GM19351 (cell line): ENCODE measurements around the gene MYRIP.
"Not testable (repeated sequence)": the region's sequence is repeated elsewhere in the genome, so short reads cannot be mapped to it uniquely, and the experiment has no call there.

Source experiments
- ATAC-seq: cut with Tn5 transposase; IDR thresholded peaks from one replicate; pipeline ENCODE4 v1.9.1; 2021; ENCODE audit warnings: mild to moderate bottlenecking, moderate library complexity; ENCODE audit not compliant: unreplicated experiment

MYRIP gene

DNA sequence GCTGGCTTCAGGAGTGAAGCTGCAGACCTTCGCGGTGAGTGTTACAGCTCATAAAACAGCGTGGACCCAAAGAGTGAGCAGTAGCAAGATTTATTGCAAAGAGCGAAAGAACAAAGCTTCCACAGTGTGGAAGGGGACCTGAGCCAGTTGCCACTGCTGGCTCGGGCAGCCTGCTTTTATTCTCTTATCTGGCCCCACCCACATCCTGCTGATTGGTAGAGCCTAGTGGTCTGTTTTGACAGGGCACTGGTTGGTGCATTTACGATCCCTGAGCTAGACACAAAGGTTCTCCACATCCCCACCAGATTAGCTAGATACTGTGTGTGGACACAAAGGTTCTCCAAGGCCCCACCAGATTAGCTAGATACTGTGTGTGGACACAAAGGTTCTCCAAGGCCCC, 267.7 kb downstream of the MYRIP start:
- not testable (repeated sequence) for ATAC-seq

DNA sequence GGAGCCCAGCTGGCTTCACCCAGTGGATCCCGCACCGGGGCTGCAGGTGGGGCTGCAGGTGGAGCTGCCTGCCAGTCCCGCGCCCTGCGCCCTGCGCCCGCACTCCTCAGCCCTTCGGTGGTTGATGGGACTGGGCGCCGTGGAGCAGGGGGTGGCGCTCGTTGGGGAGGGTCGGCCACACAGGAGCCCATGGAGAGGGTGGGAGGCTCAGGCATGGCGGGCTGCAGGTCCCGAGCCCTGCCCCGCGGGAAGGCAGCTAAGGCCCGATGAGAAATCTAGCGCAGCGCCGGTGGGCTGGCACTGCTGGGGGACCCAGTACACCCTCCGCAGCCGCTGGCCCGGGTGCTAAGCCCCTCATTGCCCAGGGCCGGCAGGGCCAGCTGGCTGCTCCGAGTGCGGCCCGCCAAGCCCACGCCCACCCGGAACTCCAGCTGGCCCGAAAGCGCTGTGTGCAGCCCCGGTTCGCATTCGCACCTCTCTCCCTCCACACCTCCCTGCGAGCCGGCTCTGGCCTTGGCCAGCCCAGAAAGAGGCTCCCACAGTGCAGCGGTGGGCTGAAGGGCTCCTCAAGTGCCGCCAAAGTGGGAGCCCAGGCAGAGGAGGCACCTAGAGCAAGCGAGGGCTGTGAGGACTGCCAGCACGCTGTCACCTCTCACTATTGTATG, 268.6 kb downstream of the MYRIP start:
- ATAC-seq = not testable (repeated sequence)

DNA sequence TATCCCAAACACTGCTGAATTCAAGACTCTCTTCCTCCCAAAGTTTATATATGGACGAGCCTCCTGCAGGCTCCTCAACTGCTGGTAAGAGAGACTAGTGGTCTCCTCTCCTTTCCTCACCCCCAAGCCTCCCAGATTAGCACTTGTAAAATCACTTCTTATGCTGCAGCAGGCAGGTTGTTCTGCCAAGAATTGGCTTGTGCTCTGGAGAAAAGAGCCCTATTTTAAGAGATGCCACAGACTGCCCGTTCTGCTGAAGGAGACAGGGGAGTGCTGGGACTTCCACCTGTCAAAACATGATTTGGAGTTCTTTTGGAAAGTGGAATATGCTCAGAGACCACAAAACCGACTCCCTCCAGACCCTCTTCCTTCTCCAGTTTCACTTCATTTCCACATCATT, 269.2 kb downstream of the MYRIP start:
- no peak for ATAC-seq

DNA sequence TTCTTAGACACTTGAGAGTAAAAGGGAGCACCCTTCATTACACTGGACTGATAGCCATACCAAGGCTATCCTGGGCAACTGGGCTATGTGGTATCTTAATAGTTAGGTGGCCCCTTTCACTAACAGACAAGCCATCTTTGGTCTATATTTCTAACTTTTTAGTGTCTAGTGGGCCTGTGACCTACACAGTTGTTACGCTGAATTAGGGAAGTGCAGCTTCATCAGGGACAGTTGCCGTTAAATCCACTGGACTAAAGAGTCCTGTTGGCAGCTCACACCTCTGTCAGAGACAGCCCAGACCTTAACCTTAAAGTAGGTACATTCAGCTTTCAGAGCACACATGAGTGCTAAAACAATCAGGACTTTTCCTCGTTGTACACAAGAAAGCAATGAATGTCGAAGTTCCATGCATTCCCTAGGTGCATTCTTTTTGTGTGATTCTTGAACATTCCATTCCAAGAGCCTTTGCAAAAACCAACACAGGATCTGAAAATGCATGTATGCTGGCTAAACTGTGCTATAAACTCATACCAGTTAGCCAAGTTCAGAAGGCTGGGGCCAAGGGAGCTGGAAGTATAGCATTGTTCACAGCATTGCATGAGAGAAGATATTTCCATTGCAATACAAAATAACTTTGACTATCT, 269.9 kb downstream of the MYRIP start:
- ATAC-seq = no peak

DNA sequence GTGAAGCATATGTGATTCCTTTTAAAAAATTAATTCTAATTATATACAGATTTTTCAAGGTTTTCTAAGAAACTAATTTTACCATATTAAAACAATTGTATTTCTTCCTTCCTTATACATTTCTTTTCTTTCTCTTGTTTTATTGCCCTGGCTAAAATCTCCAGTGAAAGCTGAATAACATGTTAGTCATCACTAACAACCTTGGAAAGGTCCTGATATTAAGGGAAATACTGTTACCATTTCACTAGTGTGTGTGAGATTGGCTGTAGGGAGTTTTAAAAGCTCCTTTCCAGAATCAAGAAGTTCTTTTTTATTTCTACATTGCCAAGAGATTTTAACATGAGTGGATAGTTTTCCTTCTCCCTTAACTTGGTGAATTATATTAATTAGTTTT, 270.4 kb downstream of the MYRIP start:
- ATAC-seq = no peak

DNA sequence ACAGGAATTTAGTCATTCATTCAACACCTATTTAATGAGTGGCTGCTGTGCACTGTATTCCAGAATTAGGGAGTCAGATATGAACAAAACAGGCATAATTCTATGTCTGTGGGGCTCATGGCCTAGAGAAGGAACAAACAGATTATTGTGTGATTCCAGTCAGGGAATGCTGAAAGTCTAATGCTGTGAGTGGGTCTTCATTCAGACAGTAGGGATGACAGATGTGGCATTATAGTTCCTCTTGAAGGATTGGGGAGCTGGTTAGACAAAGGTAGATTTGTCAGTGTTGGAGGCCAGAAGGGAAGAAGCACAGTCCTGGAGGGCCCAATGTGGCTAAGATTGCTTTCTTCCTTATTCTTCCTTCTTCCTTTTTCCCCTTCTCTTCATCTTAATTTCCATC, 273.7 kb downstream of the MYRIP start:
- no peak for ATAC-seq

DNA sequence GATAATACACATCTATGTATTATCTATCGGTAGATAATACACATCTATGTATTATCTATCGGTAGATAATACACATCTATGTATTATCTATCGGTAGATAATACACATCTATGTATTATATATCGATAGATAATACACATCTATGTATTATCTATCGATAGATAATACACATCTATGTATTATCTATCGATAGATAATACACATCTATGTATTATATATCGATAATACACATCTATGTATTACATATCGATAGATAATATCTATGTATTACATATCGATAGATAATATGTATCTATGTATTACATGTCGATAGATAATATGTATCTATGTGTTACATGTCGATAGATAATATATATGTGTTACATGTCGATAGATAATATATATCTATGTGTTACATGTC, 275.0 kb downstream of the MYRIP start:
- not testable (repeated sequence) for ATAC-seq

DNA sequence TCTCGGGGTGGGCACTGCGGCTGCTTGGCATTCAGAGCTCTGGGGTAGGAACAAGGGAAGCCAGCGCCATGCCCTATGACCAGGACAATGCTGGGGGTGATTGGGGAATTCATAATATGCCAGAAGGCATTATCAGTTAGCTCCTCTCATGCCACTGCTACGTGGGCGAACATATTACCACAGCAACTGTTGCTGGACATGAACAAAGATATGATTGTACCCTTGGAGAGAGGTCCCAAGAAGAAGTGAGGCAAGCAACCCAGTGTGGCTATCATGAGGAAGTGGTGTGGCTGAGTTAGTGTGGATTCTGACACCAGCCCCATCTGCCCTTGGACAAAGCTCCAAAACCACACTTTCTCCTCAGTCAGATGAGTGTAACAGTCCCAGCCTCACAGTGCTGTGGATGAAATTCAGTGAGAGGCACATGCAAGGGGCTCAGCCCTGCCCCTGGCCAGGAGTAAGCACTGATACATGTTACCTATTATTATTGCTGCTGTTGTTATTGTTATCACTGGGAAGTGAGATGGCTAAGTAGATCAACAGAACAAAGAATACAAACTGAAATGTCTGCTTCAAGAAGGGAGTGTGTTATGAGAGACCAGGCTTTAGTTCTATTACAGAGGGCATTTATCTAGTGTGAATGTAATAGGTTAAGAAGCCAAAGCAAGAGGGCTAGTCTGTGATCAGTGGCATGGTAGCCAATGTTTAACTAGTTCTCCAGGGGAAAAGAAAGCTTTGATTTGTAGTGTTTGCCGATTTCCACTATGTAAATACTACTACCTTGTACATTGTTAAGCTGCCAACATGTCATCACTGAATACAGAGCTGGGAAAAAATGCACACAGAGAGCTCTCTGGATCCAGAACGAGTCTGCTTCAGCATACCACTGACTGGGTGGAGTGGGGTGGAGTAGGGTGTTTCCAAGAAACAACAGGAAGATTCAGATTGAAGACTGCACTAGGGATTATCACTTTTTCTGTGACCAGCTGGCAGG, 277.8 kb downstream of the MYRIP start:
- no peak for ATAC-seq

DNA sequence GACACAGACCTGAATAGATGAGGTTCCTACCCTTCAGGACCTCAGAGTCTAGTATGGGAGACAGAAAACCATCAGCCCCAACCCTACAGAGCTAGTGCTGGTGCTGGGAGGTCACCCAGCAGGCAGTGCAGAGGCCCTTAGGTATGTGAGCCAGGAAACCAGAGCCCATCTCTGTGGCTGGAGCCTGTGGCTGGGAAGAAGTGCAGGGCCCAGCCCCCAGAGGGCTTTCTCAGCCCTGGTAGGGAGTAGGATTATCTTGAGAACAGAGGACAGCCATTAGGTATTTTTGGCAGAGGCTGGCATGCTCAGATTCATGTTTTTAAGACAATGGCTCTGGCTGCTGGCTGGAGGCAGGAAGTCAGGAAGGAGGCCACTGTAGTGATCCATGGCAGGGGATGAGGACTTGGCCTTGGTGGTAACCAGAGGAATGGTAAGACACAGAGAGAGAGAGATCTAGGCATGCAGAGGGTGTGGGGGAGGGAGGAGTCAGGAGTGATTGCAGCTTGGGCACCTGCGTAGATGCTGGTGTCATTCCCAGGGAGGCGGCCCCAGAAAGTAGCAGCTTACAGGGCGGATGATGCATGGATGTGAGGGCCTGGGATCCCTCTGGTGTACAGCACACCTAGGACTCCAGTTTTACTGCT, 279.2 kb downstream of the MYRIP start:
- no peak for ATAC-seq

DNA sequence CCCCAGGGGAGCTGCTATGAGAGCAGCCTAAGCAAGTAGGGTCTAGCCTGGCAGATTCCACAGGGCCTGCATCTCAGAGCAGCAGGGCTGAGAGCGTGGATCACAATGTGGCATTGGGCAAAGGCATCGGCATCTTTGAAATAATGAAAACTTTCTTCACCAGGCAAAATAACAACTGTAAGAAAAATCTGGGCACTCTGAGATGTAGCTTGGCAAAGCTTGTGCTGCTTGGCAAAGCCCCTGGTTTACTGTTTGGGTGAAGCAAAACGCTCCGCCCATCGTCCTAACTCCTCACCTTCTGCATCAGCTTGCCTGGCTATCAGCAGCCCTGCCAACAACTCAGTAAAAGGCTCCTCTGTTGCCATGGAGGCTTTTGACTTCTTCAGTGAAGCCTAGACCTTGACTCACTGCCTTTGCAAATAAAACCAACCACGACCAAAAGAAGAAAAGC, 287.3 kb downstream of the MYRIP start:
- ATAC-seq = no peak

DNA sequence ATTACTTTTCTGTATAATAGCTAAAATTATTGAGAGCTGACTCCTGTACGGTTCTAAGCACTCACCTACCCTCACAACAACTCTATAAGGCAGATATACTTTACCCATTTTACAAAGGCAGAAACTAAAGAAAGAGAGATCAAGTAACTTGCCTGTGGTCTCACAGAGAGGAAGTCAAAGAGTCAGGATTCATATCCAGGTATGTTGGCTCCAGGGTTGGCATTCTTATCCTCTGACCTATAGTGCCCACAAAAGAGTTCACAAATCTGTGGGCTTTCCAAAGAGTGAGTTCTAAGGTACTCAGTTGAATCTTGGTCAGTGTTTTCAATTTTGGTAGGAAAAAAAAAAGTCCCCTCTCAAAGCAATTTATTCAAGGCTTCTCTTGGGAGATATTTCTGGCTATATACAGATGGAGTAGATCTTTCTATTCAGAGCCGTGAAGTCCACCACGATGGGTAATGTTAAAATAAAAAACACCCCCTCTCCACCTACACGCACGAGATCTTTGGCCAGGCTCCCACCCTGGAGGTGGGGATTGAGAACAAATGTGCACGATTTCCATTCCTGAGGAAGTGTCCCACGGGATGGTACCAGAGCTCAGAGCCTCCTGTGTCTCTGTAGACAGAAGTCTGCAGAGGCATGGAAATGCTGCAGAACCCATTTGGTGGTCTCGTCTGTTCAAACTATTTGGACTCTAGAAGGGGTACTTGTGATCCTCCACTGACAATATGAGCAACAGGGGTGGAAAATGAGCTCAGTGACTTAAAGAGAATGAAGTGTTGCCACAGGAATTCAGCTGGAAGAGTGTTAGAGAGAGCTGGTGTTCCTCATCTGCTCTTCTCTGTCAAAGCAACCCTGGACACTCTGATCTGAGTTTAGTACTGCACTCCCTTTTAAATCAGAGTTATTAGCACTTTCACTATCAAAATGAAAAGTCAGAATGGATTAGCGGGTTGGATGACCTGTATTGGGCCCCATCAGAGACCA, 288.0 kb downstream of the MYRIP start:
- ATAC-seq = no peak

DNA sequence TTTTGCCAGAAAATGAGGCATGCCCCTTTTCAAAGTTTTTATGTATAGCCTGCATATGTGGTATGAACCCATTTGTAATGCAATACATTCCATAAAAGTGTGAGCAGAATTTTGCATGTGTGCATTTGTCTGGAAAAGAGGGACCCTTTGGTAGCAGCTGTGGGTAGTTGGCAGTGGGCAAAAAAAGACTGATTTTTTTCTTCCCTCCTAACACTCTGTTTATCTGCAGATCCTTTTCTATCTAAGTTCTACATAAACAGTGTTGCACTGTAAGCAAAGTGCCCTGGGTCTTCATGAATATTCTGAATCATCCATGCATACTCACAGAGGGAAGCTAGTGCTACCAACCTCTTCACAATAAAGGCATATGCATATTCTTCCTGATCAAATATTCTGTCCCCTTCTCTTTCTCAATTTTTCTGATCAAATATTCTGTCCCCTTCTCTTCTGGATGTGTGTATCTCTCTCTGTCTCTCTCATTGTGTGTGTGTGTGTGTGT, 288.9 kb downstream of the MYRIP start:
- ATAC-seq = no peak

DNA sequence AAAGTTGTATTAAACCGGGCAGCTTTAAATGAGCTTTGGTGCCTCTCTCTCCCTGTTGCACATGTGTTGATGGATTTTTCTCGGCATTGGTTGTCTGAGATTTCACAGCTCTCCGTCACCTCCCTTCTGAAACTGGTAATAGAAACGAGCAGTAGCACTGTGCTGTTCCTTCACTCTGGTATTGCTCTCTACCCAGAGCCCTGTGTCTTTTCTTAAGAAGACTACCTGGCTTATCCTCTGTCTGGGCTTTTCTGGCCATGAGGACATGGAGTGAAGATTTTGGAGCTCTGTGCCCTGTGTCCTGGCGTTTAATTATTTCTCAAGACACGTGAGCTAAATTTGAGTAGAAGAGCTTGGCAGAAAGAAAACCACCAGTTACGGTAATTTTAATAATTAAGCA, 290.5 kb downstream of the MYRIP start:
- no peak for ATAC-seq

DNA sequence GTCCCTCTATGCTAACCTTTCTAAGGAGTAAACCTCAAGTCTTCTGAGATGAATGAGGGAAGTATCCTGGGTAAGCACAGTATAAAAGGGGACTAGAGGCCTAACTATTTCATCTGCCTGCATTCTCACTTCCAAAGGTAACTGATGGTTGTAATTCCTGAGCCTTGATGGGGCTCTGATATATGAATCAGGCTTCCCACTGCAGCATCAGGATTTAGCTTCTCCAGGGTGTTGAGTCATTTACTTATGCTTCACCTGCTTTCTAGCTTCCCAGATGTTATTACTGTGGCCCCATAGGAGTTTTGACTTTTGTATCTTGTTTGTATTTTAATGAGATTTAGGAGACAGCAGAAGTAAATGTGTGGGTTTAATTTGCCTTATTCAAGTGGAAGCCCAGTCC, 292.8 kb downstream of the MYRIP start:
- no peak for ATAC-seq

DNA sequence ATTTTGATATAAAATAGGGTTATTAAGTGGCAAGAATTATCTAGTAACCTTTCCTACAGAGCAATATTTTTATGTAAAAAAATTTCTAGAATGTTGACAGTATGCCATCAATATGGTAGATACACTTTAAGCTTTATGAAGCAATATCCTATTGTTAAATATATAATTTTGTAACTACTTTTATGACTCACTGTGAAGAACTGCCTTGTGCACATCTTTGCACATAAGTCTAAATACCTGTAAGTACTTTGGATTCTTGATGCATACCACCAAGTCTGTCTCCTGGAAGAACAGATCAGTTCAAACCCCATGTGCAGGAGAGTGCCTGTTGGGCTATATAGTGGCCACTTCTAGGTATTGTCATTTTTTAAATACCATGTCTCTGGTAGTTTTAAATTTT, 294.4 kb downstream of the MYRIP start:
- no peak for ATAC-seq

DNA sequence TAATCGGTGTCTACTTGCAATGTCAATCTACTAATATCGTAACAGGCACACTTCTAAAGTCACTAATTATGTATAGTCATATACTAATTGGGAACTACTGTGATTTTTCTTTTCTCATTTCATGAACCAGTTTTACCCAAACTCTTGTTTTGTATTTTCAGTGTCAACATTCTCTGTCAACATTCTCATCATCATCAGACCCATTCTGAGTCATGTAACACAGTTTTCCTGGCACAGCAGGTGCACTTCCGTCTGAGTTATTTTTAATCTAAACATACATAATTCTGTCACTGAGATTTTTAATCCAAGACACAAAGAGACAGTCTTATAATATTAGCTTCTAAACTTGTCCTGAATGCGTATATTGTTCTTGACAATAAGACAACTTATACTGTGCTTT, 295.0 kb downstream of the MYRIP start:
- no peak for ATAC-seq

DNA sequence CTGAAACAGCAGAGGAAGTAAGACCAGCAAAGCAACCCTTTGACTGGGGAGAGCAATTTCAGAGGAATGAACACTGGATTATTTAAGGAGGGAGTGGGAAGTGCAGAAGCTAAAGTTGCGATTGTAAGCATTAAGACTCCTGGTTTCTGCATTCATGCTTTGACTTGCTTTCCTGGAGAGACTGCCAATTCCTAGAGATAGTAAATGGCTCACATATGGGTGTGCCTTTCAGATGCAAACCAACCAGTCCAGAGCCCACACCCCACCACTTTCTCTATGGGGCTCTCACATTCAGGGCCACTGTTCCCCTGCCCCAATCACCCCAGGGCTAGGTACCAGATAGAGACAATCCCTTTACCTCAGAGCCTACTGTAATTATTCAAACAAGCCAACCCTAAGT, 299.2 kb downstream of the MYRIP start:
- ATAC-seq = no peak

DNA sequence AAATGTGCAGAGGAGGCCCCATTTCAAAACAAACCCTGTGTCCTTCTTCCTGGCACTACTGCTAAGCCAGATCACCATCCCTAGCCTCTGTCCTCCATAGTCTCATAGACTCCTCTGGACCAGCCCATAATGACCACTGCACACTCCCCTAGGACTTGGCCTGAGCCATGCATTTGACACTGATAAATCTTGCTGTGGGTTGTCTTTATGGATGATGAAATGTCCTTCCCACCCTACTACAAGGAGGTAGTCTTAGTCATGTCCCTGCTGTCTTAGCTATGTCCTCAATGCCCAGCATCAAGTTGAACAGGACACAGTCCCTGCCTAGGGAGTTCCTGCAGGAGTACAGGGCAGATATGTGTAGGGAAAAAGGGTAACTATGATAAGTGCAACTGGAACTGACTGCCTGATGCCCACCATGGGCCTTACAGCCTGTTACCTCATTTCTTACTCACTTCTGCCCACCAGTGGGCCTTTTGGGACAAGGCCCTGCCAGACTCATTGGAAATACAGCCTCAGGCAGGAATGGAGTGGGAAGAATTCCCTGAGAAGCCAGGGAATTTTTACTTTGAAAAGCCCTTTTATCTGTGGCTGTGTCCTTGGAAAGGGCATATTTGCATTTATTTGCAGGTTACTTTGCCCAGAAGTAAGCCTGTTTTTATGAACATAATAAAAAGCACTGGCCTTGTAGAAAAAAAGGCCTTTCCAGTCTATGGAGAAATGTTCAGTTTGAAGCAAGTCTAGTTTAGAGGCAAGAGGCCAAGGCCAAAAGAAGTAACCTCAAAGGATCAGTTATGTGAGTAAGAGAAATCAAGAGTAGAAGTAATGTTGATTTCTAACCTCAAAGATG, 300.5 kb downstream of the MYRIP start:
- no peak for ATAC-seq
